ENCODE data around the gene ZNF865.

DNA sequence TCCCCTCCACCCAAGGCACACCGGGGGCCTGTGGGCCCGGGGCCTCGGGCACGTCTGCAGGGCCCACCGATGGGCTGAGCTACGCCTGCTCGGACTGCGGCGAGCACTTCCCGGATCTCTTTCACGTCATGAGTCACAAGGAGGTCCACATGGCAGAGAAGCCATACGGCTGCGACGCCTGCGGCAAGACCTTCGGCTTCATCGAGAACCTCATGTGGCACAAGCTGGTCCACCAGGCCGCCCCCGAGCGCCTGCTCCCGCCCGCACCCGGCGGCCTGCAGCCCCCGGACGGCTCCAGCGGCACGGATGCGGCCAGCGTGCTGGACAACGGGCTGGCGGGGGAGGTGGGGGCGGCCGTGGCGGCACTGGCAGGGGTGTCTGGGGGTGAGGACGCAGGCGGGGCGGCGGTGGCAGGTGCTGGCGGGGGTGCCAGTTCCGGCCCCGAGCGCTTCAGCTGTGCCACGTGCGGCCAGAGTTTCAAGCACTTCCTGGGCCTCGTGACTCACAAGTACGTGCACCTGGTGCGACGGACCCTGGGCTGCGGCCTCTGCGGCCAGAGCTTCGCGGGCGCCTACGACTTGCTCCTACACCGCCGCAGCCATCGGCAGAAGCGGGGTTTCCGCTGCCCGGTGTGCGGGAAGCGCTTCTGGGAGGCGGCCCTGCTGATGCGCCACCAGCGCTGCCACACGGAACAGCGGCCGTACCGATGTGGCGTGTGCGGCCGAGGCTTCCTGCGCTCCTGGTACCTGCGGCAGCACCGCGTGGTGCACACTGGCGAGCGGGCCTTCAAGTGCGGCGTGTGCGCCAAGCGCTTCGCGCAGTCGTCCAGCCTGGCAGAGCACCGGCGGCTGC, 10.3 kb downstream of the ZNF865 start:
- TF ChIP-seq, protein P1, sequence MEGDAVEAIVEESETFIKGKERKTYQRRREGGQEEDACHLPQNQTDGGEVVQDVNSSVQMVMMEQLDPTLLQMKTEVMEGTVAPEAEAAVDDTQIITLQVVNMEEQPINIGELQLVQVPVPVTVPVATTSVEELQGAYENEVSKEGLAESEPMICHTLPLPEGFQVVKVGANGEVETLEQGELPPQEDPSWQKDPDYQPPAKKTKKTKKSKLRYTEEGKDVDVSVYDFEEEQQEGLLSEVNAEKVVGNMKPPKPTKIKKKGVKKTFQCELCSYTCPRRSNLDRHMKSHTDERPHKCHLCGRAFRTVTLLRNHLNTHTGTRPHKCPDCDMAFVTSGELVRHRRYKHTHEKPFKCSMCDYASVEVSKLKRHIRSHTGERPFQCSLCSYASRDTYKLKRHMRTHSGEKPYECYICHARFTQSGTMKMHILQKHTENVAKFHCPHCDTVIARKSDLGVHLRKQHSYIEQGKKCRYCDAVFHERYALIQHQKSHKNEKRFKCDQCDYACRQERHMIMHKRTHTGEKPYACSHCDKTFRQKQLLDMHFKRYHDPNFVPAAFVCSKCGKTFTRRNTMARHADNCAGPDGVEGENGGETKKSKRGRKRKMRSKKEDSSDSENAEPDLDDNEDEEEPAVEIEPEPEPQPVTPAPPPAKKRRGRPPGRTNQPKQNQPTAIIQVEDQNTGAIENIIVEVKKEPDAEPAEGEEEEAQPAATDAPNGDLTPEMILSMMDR (IDR thresholded peaks at IDR 0.05 in 2 of 3, conservative IDR thresholded peaks at IDR 0.05 in 1 of 3; ENCODE audit: borderline replicate concordance in 1 of 3, insufficient read depth in 1 of 3, low read depth in 2 of 3, low read length in 2 of 3): no peak
- TF ChIP-seq EZH2 (IDR thresholded peaks at IDR 0.05) (no peak), POLR2AphosphoS5 (IDR thresholded peaks at IDR 0.05; ENCODE audit: low read depth, low read length) (no peak), POLR2A (IDR thresholded peaks at IDR 0.05; ENCODE audit: borderline replicate concordance, extremely low read depth, insufficient read depth, insufficient read length) (no peak), ELF1 (IDR thresholded peaks at IDR 0.05; ENCODE audit: borderline replicate concordance, low read depth) (no peak), SP1 (IDR thresholded peaks at IDR 0.05; ENCODE audit: low read depth) (no peak), JUND (IDR thresholded peaks at IDR 0.05) (no peak)
- TF ChIP-seq, protein P2, sequence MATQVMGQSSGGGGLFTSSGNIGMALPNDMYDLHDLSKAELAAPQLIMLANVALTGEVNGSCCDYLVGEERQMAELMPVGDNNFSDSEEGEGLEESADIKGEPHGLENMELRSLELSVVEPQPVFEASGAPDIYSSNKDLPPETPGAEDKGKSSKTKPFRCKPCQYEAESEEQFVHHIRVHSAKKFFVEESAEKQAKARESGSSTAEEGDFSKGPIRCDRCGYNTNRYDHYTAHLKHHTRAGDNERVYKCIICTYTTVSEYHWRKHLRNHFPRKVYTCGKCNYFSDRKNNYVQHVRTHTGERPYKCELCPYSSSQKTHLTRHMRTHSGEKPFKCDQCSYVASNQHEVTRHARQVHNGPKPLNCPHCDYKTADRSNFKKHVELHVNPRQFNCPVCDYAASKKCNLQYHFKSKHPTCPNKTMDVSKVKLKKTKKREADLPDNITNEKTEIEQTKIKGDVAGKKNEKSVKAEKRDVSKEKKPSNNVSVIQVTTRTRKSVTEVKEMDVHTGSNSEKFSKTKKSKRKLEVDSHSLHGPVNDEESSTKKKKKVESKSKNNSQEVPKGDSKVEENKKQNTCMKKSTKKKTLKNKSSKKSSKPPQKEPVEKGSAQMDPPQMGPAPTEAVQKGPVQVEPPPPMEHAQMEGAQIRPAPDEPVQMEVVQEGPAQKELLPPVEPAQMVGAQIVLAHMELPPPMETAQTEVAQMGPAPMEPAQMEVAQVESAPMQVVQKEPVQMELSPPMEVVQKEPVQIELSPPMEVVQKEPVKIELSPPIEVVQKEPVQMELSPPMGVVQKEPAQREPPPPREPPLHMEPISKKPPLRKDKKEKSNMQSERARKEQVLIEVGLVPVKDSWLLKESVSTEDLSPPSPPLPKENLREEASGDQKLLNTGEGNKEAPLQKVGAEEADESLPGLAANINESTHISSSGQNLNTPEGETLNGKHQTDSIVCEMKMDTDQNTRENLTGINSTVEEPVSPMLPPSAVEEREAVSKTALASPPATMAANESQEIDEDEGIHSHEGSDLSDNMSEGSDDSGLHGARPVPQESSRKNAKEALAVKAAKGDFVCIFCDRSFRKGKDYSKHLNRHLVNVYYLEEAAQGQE (IDR thresholded peaks at IDR 0.05; ENCODE audit: low read depth): no peak
